IMR-90 (cell line): ENCODE data around the gene SLIT3. TPM values are rescaled to one million over a fixed set of nuclear protein-coding genes. Genes with fewer than 3 reads are reported as not detected.

Experiments
- ATAC-seq: fragments of 200-7000 bp; cut with Tn5 transposase; 2 replicates; pipeline ENCODE4 v1.9.1; 2020; ENCODE audit warnings: low read depth, mild to moderate bottlenecking, moderate library complexity
- BruUV-seq: library from RNA; stranded (reverse); fragments of 400-500 nt; replicated peaks from 2 replicates; lab custom pipeline; 2021; lab: Mats Ljungman, UMichigan
- CTCF ChIA-PET: fragments of 300-600 bp; formaldehyde crosslinking; extraction: SDS; loops from one replicate; lab custom pipeline; 2021; ENCODE audit warnings: antibody characterized with exemption; lab: Yijun Ruan, JAX
- POLR2A ChIA-PET: fragments of 300-600 bp; sonication (Branson Sonifier 250); formaldehyde crosslinking; loops from one replicate; lab custom pipeline; 2022; ENCODE audit warnings: antibody characterized with exemption; ENCODE audit not compliant: unreplicated experiment; lab: Charles Lee
- DNase-seq: peaks from one replicate; pipeline ENCODE4 v3.0.0; 2013
- H2AFZ ChIP-seq: replicated peaks from 2 replicates; pipeline ENCODE3; 2013; ENCODE audit warnings: low read length, mild to moderate bottlenecking; ENCODE audit not compliant: poor library complexity
- H2AK5ac ChIP-seq: 2 replicates; pipeline ENCODE4 v1.6.1; 2013; ENCODE audit warnings: low read depth, low read length, inconsistent platforms
- H2AK9ac ChIP-seq: replicated peaks from 2 replicates; pipeline ENCODE3; 2013; ENCODE audit warnings: mild to moderate bottlenecking, low read depth, low read length, moderate library complexity; ENCODE audit not compliant: poor library complexity
- H2BK120ac ChIP-seq: 2 replicates; pipeline ENCODE4 v1.6.1; 2013; ENCODE audit warnings: low read depth, low read length, inconsistent platforms
- H2BK15ac ChIP-seq: 3 replicates; pipeline ENCODE4 v1.6.1; 2013; ENCODE audit warnings: low read depth, low read length, inconsistent platforms
- H2BK20ac ChIP-seq: 2 replicates; pipeline ENCODE4 v1.6.1; 2013; ENCODE audit warnings: low read depth, mild to moderate bottlenecking, inconsistent platforms, low read length, moderate library complexity
- H2BK5ac ChIP-seq: 2 replicates; pipeline ENCODE4 v1.6.1; 2013; ENCODE audit warnings: mild to moderate bottlenecking, low read depth, low read length, inconsistent platforms; ENCODE audit not compliant: poor library complexity, severe bottlenecking
- H3K14ac ChIP-seq: replicated peaks from 2 replicates; pipeline ENCODE4 v1.6.1; 2013; ENCODE audit warnings: low read depth, low read length, inconsistent platforms
- H3K18ac ChIP-seq: 2 replicates; pipeline ENCODE4 v1.6.1; 2013; ENCODE audit warnings: low read depth, low read length, control low read depth
- H3K23ac ChIP-seq: 2 replicates; pipeline ENCODE4 v1.6.1; 2013; ENCODE audit warnings: low read depth, low read length, inconsistent platforms
- H3K27ac ChIP-seq: 2 replicates; pipeline ENCODE4 v1.5.1; 2013; ENCODE audit warnings: mild to moderate bottlenecking, control low read depth, low read length; ENCODE audit not compliant: insufficient read depth
- H3K27me3 ChIP-seq: 2 replicates; pipeline ENCODE4 v1.6.1; 2013; ENCODE audit warnings: low read length; ENCODE audit not compliant: control insufficient read depth, insufficient read depth
- H3K36me3 ChIP-seq: 2 replicates; pipeline ENCODE4 v1.6.1; 2013; ENCODE audit warnings: low read length, mixed read lengths; ENCODE audit not compliant: control insufficient read depth, insufficient read depth
- H3K4ac ChIP-seq: 2 replicates; pipeline ENCODE4 v1.6.1; 2013; ENCODE audit warnings: low read depth, low read length, inconsistent platforms
- H3K4me1 ChIP-seq: 2 replicates; pipeline ENCODE4 v1.6.1; 2013; ENCODE audit warnings: low read length, mixed read lengths; ENCODE audit not compliant: control insufficient read depth, insufficient read depth
- H3K4me2 ChIP-seq: 2 replicates; pipeline ENCODE4 v1.6.1; 2013; ENCODE audit warnings: low read depth, mild to moderate bottlenecking, control low read depth, low read length, moderate library complexity
- H3K4me3 ChIP-seq: 2 replicates; pipeline ENCODE4 v1.5.1; 2013; ENCODE audit warnings: low read depth, mild to moderate bottlenecking, control low read depth, low read length, moderate library complexity; ENCODE audit not compliant: insufficient read depth
- H3K56ac ChIP-seq: 2 replicates; pipeline ENCODE4 v1.6.1; 2013; ENCODE audit warnings: low read length, inconsistent platforms; ENCODE audit not compliant: insufficient read depth; ENCODE audit errors: extremely low read depth
- H3K79me1 ChIP-seq, 2 experiments: 2 replicates each; pipeline ENCODE4 v1.6.1; 2013; ENCODE audit warnings: low read length in 2 of 2, inconsistent platforms in 1 of 2, low read depth in 1 of 2
- H3K9ac ChIP-seq: 2 replicates; pipeline ENCODE4 v1.6.1; 2013; ENCODE audit warnings: low read depth, low read length, control low read depth
- H3K9me1 ChIP-seq: 2 replicates; pipeline ENCODE4 v1.6.1; 2013; ENCODE audit warnings: low read length, inconsistent platforms; ENCODE audit not compliant: insufficient read depth
- H3K9me3 ChIP-seq: 2 replicates; pipeline ENCODE4 v1.6.1; 2013; ENCODE audit warnings: low read length; ENCODE audit not compliant: control insufficient read depth, insufficient read depth
- H4K20me1 ChIP-seq: 2 replicates; pipeline ENCODE4 v1.6.1; 2013; ENCODE audit warnings: low read length, inconsistent platforms; ENCODE audit not compliant: insufficient read depth
- H4K5ac ChIP-seq: 2 replicates; pipeline ENCODE4 v1.6.1; 2013; ENCODE audit warnings: mild to moderate bottlenecking, low read depth, low read length, control low read depth
- H4K8ac ChIP-seq, 2 experiments: 2 replicates each; pipeline ENCODE4 v1.6.1; 2013; ENCODE audit warnings: low read depth in 2 of 2, low read length in 2 of 2, control low read depth in 1 of 2, inconsistent platforms in 1 of 2
- H4K91ac ChIP-seq: 2 replicates; pipeline ENCODE4 v1.6.1; 2013; ENCODE audit warnings: low read depth, low read length, inconsistent platforms; ENCODE audit not compliant: insufficient read depth
- BHLHE40 ChIP-seq: fragments of 150-350 bp; IDR thresholded peaks from 2 replicates; pipeline ENCODE4 v1.6.1; 2016; ENCODE audit warnings: mild to moderate bottlenecking, low read depth, low read length
- CEBPB ChIP-seq: IDR thresholded peaks from 2 replicates; pipeline ENCODE4 v1.6.1; 2012; ENCODE audit warnings: low read depth, low read length, improper control_type of control experiment
- MAZ ChIP-seq: IDR thresholded peaks from 2 replicates; pipeline ENCODE4 v1.6.1; 2012; ENCODE audit warnings: low read depth, mild to moderate bottlenecking, low read length, improper control_type of control experiment, moderate library complexity, borderline replicate concordance
- NFE2L2 ChIP-seq: fragments of 150-350 bp; IDR thresholded peaks from 2 replicates; pipeline ENCODE4 v1.6.1; 2016; ENCODE audit warnings: low read depth, mild to moderate bottlenecking, low read length
- POLR2A ChIP-seq: IDR thresholded peaks from 2 replicates; pipeline ENCODE4 v1.6.1; 2012; ENCODE audit warnings: mild to moderate bottlenecking, low read depth, low read length
- RAD21 ChIP-seq: IDR thresholded peaks from 2 replicates; pipeline ENCODE4 v1.6.1; 2012; ENCODE audit warnings: low read length, improper control_type of control experiment
- WGBS, 2 experiments: methylation state at CpG; one replicate each; pipeline versions ENCODE4 v1.1.5 to v1.1.7; 2013; ENCODE audit warnings: missing lambda C conversion rate in 2 of 2; ENCODE audit not compliant: insufficient read length in 1 of 2; ENCODE audit errors: extremely low coverage in 2 of 2; 5-methylcytosine and 5-hydroxymethylcytosine counted together
- dilution Hi-C: fragments of 300-500 bp; cut with HindIII; formaldehyde crosslinking; loops from one replicate; pipeline ENCODE4 v1.14.3; 2018; ENCODE audit warnings: low sequenced_read_pairs; ENCODE audit not compliant: unreplicated experiment
- in situ Hi-C: fragments of 300-500 bp; cut with MboI; formaldehyde crosslinking; loops from 3 replicates; pipeline ENCODE4 v1.14.3; 2019; ENCODE audit warnings: low sequenced_read_pairs, inconsistent platforms, mixed read lengths
- intact Hi-C: fragments of 100-400 bp; cut with micrococcal nuclease; formaldehyde crosslinking; loops from 2 replicates; pipeline ENCODE4 v1.10.0; 2022
- polyA plus RNA-seq, 3 experiments: library from polyadenylated mRNA; depleted of rRNA; stranded (reverse); fragments of >200 nt; gene quantifications; 2 replicates each; pipeline ENCODE4 v1.2.3, GENCODE V29; 2012; ENCODE audit warnings: low replicate concordance in 1 of 3
- total RNA-seq: library from RNA; depleted of rRNA; stranded (reverse); fragments of >200 nt; gene quantifications from 2 replicates; pipeline ENCODE4 v1.2.3, GENCODE V29; 2012
- TF ChIP-seq, protein P1 (sequence below): fragments of 150-350 bp; IDR thresholded peaks from 2 replicates; pipeline ENCODE4 v1.6.1; 2017; ENCODE audit warnings: mild to moderate bottlenecking, antibody characterized with exemption, low read length, low read depth
- TF ChIP-seq, protein P2 (sequence below): conservative IDR thresholded peaks from 2 replicates; pipeline ENCODE4 v1.5.1; 2012; ENCODE audit warnings: mild to moderate bottlenecking, low read depth, low read length, improper control_type of control experiment

SLIT3 gene
- total and polyA plus RNA-seq, 2 of the 4 experiments (the other 2 are of a cell fraction): 0.18 to 0.50 TPM

DNA sequence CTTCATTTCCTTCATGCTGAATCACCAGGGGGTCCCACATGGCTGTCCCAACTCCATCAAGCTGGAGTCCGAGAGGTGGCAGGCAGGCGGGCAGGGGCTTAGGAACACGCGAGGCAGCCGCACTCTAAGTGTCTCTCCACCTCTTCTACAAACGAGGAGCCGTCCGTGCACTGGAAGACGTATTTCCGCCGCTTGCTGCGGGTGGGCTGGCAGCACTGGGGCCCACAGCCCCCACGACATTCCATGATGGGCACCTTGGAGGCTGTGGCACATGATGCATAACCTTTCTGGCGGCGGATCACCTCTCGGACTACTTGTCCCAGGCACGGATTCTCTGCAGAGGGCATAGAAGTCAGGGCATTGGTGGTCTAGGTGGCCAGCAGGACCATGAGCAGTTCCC lies 634.6 kb downstream of the SLIT3 start:
- Histone ChIP-seq H4K5ac (no peak overlapping the region), H3K4me2 (no peak overlapping the region), H3K9me3 (no peaks in the 10 kb centered on the region), H3K79me1 (no peaks in the 10 kb centered on the region), H2BK20ac (no peak overlapping the region), H2AK5ac (no peak overlapping the region), H2BK5ac (no peak overlapping the region), H3K4me3 (no peak overlapping the region), H3K23ac (no peak overlapping the region), H3K27me3 (peaks cover 4% of the 10 kb centered on the region; the same call in 1 of the 2 replicates), H3K27ac (no peak overlapping the region), H3K36me3 (no peaks in the 10 kb centered on the region), H3K4me1 (no peaks in the 10 kb centered on the region), H4K8ac (no peak overlapping the region), H3K18ac (no peak overlapping the region), H3K9me1 (no peaks in the 10 kb centered on the region), H2AFZ (no peak overlapping the region), H3K14ac (no peak overlapping the region), H3K56ac (no peak overlapping the region), H3K4ac (no peak overlapping the region), H4K20me1 (no peaks in the 10 kb centered on the region), H4K91ac (no peak overlapping the region), H3K9ac (no peak overlapping the region), H2BK120ac (no peak overlapping the region), H2BK15ac (no peak overlapping the region), H2AK9ac (no peak overlapping the region)
- ATAC-seq: no peak
- POLR2A ChIA-PET: no interaction called here
- CTCF ChIA-PET: no interaction called here
- no TSS peak for BruUV-seq
- intact Hi-C loops (no loop called here), in situ Hi-C loops (no loop called here), dilution Hi-C loops (no loop called here)
- no peak for DNase-seq
- WGBS, 2 experiments: 72% methylated on average over 8 of the region's 17 CpGs; no CpG with 5 or more reads in 1 of the 2 experiments
- TF ChIP-seq MAZ (no peak), RAD21 (no peak), BHLHE40 (no peak), CEBPB (no peak), NFE2L2 (no peak), POLR2A (no peak)
- TF ChIP-seq, protein P1, sequence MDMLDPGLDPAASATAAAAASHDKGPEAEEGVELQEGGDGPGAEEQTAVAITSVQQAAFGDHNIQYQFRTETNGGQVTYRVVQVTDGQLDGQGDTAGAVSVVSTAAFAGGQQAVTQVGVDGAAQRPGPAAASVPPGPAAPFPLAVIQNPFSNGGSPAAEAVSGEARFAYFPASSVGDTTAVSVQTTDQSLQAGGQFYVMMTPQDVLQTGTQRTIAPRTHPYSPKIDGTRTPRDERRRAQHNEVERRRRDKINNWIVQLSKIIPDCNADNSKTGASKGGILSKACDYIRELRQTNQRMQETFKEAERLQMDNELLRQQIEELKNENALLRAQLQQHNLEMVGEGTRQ: no peak
- TF ChIP-seq, protein P2, sequence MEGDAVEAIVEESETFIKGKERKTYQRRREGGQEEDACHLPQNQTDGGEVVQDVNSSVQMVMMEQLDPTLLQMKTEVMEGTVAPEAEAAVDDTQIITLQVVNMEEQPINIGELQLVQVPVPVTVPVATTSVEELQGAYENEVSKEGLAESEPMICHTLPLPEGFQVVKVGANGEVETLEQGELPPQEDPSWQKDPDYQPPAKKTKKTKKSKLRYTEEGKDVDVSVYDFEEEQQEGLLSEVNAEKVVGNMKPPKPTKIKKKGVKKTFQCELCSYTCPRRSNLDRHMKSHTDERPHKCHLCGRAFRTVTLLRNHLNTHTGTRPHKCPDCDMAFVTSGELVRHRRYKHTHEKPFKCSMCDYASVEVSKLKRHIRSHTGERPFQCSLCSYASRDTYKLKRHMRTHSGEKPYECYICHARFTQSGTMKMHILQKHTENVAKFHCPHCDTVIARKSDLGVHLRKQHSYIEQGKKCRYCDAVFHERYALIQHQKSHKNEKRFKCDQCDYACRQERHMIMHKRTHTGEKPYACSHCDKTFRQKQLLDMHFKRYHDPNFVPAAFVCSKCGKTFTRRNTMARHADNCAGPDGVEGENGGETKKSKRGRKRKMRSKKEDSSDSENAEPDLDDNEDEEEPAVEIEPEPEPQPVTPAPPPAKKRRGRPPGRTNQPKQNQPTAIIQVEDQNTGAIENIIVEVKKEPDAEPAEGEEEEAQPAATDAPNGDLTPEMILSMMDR: no peak
